IMR-90 (cell line): Measurements from ENCODE around the gene KCNN3. TPM values are rescaled to one million over a fixed set of nuclear protein-coding genes. Genes with fewer than 3 reads are reported as not detected.

ENCODE experiments used
- ELK1 ChIP-seq: fragments of 150-350 bp; IDR thresholded peaks from 2 replicates; pipeline ENCODE4 v1.6.1; 2016; ENCODE audit warnings: low read depth, mild to moderate bottlenecking, low read length, moderate library complexity, borderline replicate concordance
- polyA plus RNA-seq, 3 experiments: library from polyadenylated mRNA; depleted of rRNA; stranded (reverse); fragments of >200 nt; gene quantifications; 2 replicates each; pipeline ENCODE4 v1.2.3, GENCODE V29; 2012; ENCODE audit warnings: low replicate concordance in 1 of 3
- total RNA-seq: library from RNA; depleted of rRNA; stranded (reverse); fragments of >200 nt; gene quantifications from 2 replicates; pipeline ENCODE4 v1.2.3, GENCODE V29; 2012

Gene KCNN3
- total and polyA plus RNA-seq, 2 of the 4 experiments (the other 2 are of a cell fraction), result 0.02 TPM; not detected in 1

- TF ChIP-seq ELK1, result no peak
Observed at GRCh38 chr1:154867064-154867825, 2.8 kb downstream of the KCNN3 start (continued).
